Breast epithelium (tissue), 3 donors: ENCODE results near the gene CXCL17.

Experiments used
- CTCF ChIP-seq, 3 donors: fragments of 450-650 bp; IDR thresholded peaks; one replicate each; pipeline ENCODE4 v1.5.1; 2016 to 2017; ENCODE audit warnings: antibody characterized with exemption in 3 of 3, mild to moderate bottlenecking in 3 of 3, moderate library complexity in 3 of 3
- POLR2A ChIP-seq: fragments of 450-650 bp; IDR thresholded peaks from one replicate; pipeline ENCODE4 v1.6.1; 2016; ENCODE audit warnings: antibody characterized with exemption, mild to moderate bottlenecking, moderate library complexity
- POLR2AphosphoS5 ChIP-seq, 3 donors: sonication (generic); formaldehyde crosslinking; IDR thresholded peaks; one replicate each; pipeline ENCODE4 v1.6.1; 2017; ENCODE audit warnings: antibody characterized with exemption in 3 of 3

- TF ChIP-seq POLR2AphosphoS5 (IDR thresholded peaks at IDR 0.05) (no peak), POLR2A (no peak), CTCF (IDR thresholded peaks at IDR 0.05) (no peak)
These were observed 50.6 kb downstream of the CXCL17 start for GRCh38 chr19:42392165-42392564.
